HepG2 (cell line): ENCODE measurements around the gene MORN1. TPM values are rescaled to one million over a fixed set of nuclear protein-coding genes. Genes with fewer than 3 reads are reported as not detected.

Source experiments
- ATAC-seq: fragments of 200-7000 bp; cut with Tn5 transposase; 3 replicates; pipeline ENCODE4 v1.9.1; 2020; ENCODE audit warnings: mild to moderate bottlenecking, moderate library complexity
- BruUV-seq: library from RNA; stranded (reverse); fragments of 400-500 nt; replicated peaks from 2 replicates; lab custom pipeline; 2021; lab: Mats Ljungman, UMichigan
- CTCF ChIA-PET: fragments of 300-600 bp; formaldehyde crosslinking; extraction: SDS; loops from one replicate; lab custom pipeline; 2021; ENCODE audit warnings: low total read pairs, inconsistent platforms, low intra/inter-chr PET ratio; lab: Yijun Ruan, JAX
- POLR2A ChIA-PET: fragments of 350-600 bp; sonication (Branson Sonifier 250); formaldehyde crosslinking; loops from one replicate; lab custom pipeline; 2020; ENCODE audit warnings: antibody characterized with exemption, inconsistent platforms; lab: Yijun Ruan, JAX
- DNase-seq: peaks from one replicate; pipeline ENCODE4 v3.0.0-alpha.2; 2015; ENCODE audit warnings: low spot score
- FAIRE-seq: peaks from 3 replicates; lab custom pipeline; 2011; peaks lifted over from hg19 to GRCh38; lab: Jason Lieb, UNC
- H2AFZ ChIP-seq: one replicate; pipeline ENCODE4 v1.6.1; 2011; ENCODE audit warnings: low read length, inconsistent platforms
- H3K27ac ChIP-seq: fragments of 300-600 bp; 3 replicates; pipeline ENCODE4 v1.8.0; 2011; ENCODE audit warnings: mixed run types, mild to moderate bottlenecking, mixed read lengths, low read length, inconsistent platforms; ENCODE audit not compliant: insufficient read depth; ENCODE audit errors: extremely low read length
- H3K27me3 ChIP-seq, 2 experiments: fragments of 200-600 bp in 1 of 2; 2 replicates in 1 of 2; 3 replicates in 1 of 2; pipeline versions ENCODE4 v1.6.0 to v1.8.0; 2011; ENCODE audit warnings: low read length in 2 of 2, mild to moderate bottlenecking in 2 of 2, moderate library complexity in 2 of 2, inconsistent platforms in 1 of 2; ENCODE audit not compliant: insufficient read depth in 2 of 2, control insufficient read depth in 1 of 2
- H3K36me3 ChIP-seq, 2 experiments: fragments of 200-600 bp in 1 of 2; replicated peaks in 1 of 2; 2 replicates in 1 of 2; 3 replicates in 1 of 2; pipeline versions ENCODE4 v1.5.1 to v1.8.0; 2011; ENCODE audit warnings: low read length in 2 of 2, inconsistent platforms in 1 of 2; ENCODE audit not compliant: insufficient read depth in 2 of 2, control insufficient read depth in 1 of 2
- H3K4me1 ChIP-seq: 2 replicates; pipeline ENCODE4 v1.5.1; 2012; ENCODE audit warnings: low read length, inconsistent platforms; ENCODE audit not compliant: insufficient read depth
- H3K4me2 ChIP-seq: 2 replicates; pipeline ENCODE4 v1.6.0; 2011; ENCODE audit warnings: low read depth, low read length, inconsistent platforms
- H3K4me3 ChIP-seq, 3 experiments: fragments of 200-600 bp in 1 of 3; sonication (generic), shearing (Covaris generic) in 1 of 3; replicated peaks in 1 of 3; 2 replicates each; pipeline ENCODE4 v1.5.1; 2011 to 2016; ENCODE audit warnings: low read length in 3 of 3, inconsistent platforms in 2 of 3, low read depth in 2 of 3, mild to moderate bottlenecking in 2 of 3, control low read depth in 1 of 3, mixed read lengths in 1 of 3; ENCODE audit not compliant: insufficient read depth in 1 of 3
- H3K79me2 ChIP-seq: one replicate; pipeline ENCODE4 v1.6.1; 2011; ENCODE audit warnings: low read length, inconsistent platforms; ENCODE audit not compliant: insufficient read depth
- H3K9ac ChIP-seq: 2 replicates; pipeline ENCODE4 v1.6.0; 2011; ENCODE audit warnings: mild to moderate bottlenecking, low read depth, low read length, inconsistent platforms; ENCODE audit not compliant: insufficient read depth
- H3K9me3 ChIP-seq: 2 replicates; pipeline ENCODE4 v1.5.1; 2012; ENCODE audit warnings: mild to moderate bottlenecking, low read length
- H4K20me1 ChIP-seq: 2 replicates; pipeline ENCODE4 v1.6.0; 2011; ENCODE audit warnings: inconsistent platforms, mild to moderate bottlenecking, low read length, moderate library complexity; ENCODE audit not compliant: insufficient read depth
- AHR ChIP-seq: IDR thresholded peaks from 2 replicates; pipeline ENCODE4 v1.6.1; 2018; ENCODE audit warnings: missing genetic modification reagents, missing compliant biosample characterization
- CTCF ChIP-seq: sonication (generic); formaldehyde crosslinking; IDR thresholded peaks from 2 replicates; pipeline ENCODE4 v1.5.0; 2020; ENCODE audit warnings: mild to moderate bottlenecking, missing genetic modification reagents, moderate library complexity
- SRY ChIP-seq: sonication (generic); formaldehyde crosslinking; IDR thresholded peaks from 2 replicates; pipeline ENCODE4 v1.8.0; 2022; ENCODE audit warnings: mild to moderate bottlenecking, missing genetic modification reagents
- ZNF569 ChIP-seq: sonication (generic); formaldehyde crosslinking; IDR thresholded peaks from 2 replicates; pipeline ENCODE4 v1.5.0; 2020; ENCODE audit warnings: mild to moderate bottlenecking, missing genetic modification reagents, moderate library complexity, borderline replicate concordance
- ZNF746 ChIP-seq: sonication (generic); formaldehyde crosslinking; IDR thresholded peaks from 2 replicates; pipeline ENCODE4 v1.8.0; 2022; ENCODE audit warnings: mild to moderate bottlenecking, missing genetic modification reagents
- WGBS: methylation state at CpG from one replicate; pipeline ENCODE4 v1.1.6; 2017; ENCODE audit warnings: low lambda C conversion rate; 5-methylcytosine and 5-hydroxymethylcytosine counted together
- in situ Hi-C: cut with HindIII; loops from 2 replicates; pipeline ENCODE4 v1.10.0; 2017; ENCODE audit warnings: low pct_unique_long_range_greater_than_20kb; ENCODE audit not compliant: extremely low pct_ligation_motif_present
- intact Hi-C: fragments of 100-400 bp; cut with micrococcal nuclease; formaldehyde crosslinking; loops from one replicate; pipeline ENCODE4 v1.10.0; 2022; ENCODE audit not compliant: unreplicated experiment
- polyA plus RNA-seq, 8 experiments: library from polyadenylated mRNA; depleted of rRNA in 3 of 8; stranded (reverse) in 7 of 8; unstranded in 1 of 8; fragments of >200 nt; fragmentation: Illumina TruSeq in 4 of 8; extraction: Trizol in 4 of 8; gene quantifications; 2 replicates each; pipeline versions ENCODE4 v1.2.1 to v1.2.3, GENCODE V29; 2011 to 2016; ENCODE audit warnings: low read depth in 4 of 8, missing spikeins in 1 of 8, mixed read lengths in 1 of 8; ENCODE audit not compliant: insufficient read depth in 1 of 8
- total RNA-seq, 5 experiments: library from RNA; depleted of rRNA; stranded (reverse); fragments of >200 nt; fragmentation: Illumina TruSeq; extraction: Trizol; gene quantifications; 2 replicates each; pipeline ENCODE4 v1.2.3, GENCODE V29; 2016; ENCODE audit warnings: low read depth in 1 of 5
- TF ChIP-seq, protein P1 (sequence below): sonication (generic); formaldehyde crosslinking; IDR thresholded peaks from 2 replicates; pipeline ENCODE4 v1.5.0; 2020; ENCODE audit warnings: missing genetic modification reagents

Gene MORN1
- total and polyA plus RNA-seq, 2 of the 13 experiments (the other 11 are each of a cell fraction or from before 2014, with no cell fraction given), result 3.1 to 6.5 TPM

- no peak for TF ChIP-seq CTCF
- TF ChIP-seq AHR (CRISPR knock-in tag), result no peak
- TF ChIP-seq ZNF746, result no peak
- TF ChIP-seq SRY, result no peak
Measured at GRCh38 chr1:2288816-2289536, 102.4 kb downstream of the MORN1 start (continued).

DNA sequence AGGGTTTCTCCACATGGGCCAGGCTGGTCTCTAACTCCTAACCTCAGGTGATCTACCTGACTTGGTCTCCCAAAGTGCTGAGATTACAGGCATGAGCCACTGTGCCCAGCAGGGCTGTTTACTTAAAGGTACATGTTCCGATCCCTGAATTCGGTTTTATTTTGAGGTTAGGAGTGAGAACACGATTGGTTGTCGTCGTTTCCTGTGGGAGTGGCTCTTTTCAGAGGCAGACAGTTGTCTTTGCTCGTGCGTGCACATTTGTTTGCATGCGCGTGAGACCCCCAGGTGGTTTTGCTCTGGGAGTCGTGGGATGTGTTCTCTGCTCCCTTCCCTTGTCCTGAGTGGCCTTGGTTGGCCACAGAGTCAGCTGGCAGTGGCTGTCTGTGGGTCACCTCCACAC lies 103.0 kb downstream of the MORN1 start:
- H3K4me3 ChIP-seq, result no peak overlapping the region
- ChIA-PET POLR2A (no interaction called here), CTCF (no interaction called here)
- BruUV-seq, result no TSS peak
- intact Hi-C loops (no loop called here), in situ Hi-C loops (no loop called here)
- H3K79me2 ChIP-seq, result peaks cover 65% of the 10 kb centered on the region
- no peak for TF ChIP-seq ZNF569 (CRISPR knock-in tag)
- TF ChIP-seq, protein P1, sequence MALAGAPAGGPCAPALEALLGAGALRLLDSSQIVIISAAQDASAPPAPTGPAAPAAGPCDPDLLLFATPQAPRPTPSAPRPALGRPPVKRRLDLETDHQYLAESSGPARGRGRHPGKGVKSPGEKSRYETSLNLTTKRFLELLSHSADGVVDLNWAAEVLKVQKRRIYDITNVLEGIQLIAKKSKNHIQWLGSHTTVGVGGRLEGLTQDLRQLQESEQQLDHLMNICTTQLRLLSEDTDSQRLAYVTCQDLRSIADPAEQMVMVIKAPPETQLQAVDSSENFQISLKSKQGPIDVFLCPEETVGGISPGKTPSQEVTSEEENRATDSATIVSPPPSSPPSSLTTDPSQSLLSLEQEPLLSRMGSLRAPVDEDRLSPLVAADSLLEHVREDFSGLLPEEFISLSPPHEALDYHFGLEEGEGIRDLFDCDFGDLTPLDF (CRISPR knock-in tag), result no peak
- H3K4me2 ChIP-seq, result no peak overlapping the region
- DNase-seq, result no peak
- H4K20me1 ChIP-seq, result peaks cover 25% of the 10 kb centered on the region; the same call in 1 of the 2 replicates
- H3K9me3 ChIP-seq, result no peaks in the 10 kb centered on the region
- 95% methylated on average over 9 of the region's 10 CpGs for WGBS
- H3K4me1 ChIP-seq, result peaks cover 19% of the 10 kb centered on the region
- H3K27me3 ChIP-seq, result no peaks in the 10 kb centered on the region
- H3K36me3 ChIP-seq, result peaks cover 0 to 11% of the 10 kb centered on the region in 2 experiments; a peak in 1 of 5 replicates
- FAIRE-seq, result no peak
- H3K27ac ChIP-seq, result no peak overlapping the region
- no peak for ATAC-seq
- no peak overlapping the region for H3K9ac ChIP-seq
- H2AFZ ChIP-seq, result no peak overlapping the region
